Activated naive CD4-positive, alpha-beta T cell treated with anti-CD3 and anti-CD28 coated beads for 36 hours (primary cell): ENCODE results near the gene NUP58. TPM values are rescaled to one million over a fixed set of nuclear protein-coding genes. Genes with fewer than 3 reads are reported as not detected.

Source experiments
- CTCF ChIA-PET: fragments of 350-600 bp; sonication (Branson Sonifier 250); formaldehyde crosslinking; loops from one replicate; lab custom pipeline; 2021; ENCODE audit warnings: antibody characterized with exemption; lab: Charles Lee
- DNase-seq: peaks from one replicate; pipeline ENCODE4 v3.0.0-alpha.2; 2020
- H3K27ac Mint-ChIP-seq: one replicate; pipeline ENCODE4 v1.8.0; 2021; ENCODE audit warnings: mild to moderate bottlenecking, mixed read lengths
- H3K27me3 Mint-ChIP-seq: one replicate; pipeline ENCODE4 v1.8.0; 2021; ENCODE audit warnings: low read depth, mixed read lengths
- H3K36me3 Mint-ChIP-seq: one replicate; pipeline ENCODE4 v1.8.0; 2021; ENCODE audit warnings: low read depth, mixed read lengths
- H3K4me1 Mint-ChIP-seq: one replicate; pipeline ENCODE4 v1.8.0; 2021; ENCODE audit warnings: low read depth, mixed read lengths
- H3K4me3 Mint-ChIP-seq: one replicate; pipeline ENCODE4 v1.8.0; 2021; ENCODE audit warnings: mild to moderate bottlenecking, moderate library complexity, mixed read lengths
- H3K9me3 Mint-ChIP-seq: one replicate; pipeline ENCODE4 v1.8.0; 2021; ENCODE audit warnings: mixed read lengths
- intact Hi-C: fragments of 100-400 bp; cut with micrococcal nuclease; formaldehyde crosslinking; loops from one replicate; pipeline ENCODE4 v1.15.1; 2023
- total RNA-seq, 2 experiments: library from RNA; stranded (reverse); gene quantifications; one replicate each; pipeline ENCODE4 v1.2.3, GENCODE V29; 2021

NUP58 gene
- total RNA-seq = 10 to 100 TPM; 91.9 to 93.0 TPM

- Mint-ChIP-seq H3K4me3 (peak within 1 kb of the TSS; percentile 94), H3K9me3 (no peaks in the 10 kb centered on the region), H3K27ac (peak within 1 kb of the TSS; percentile 93), H3K36me3 (peaks cover 23% of the 10 kb centered on the region), H3K27me3 (no peaks in the 10 kb centered on the region), H3K4me1 (peaks cover 40% of the 10 kb centered on the region)
- intact Hi-C loops = loop anchor here (1.0 to 5.0 kb wide), 9 partner anchors 14 to 1951 kb away; partner anchors contain the start of genes MTMR6, PARP4, RNF6 and RPL21
- DNase-seq = peak; percentile 96
- CTCF ChIA-PET = interaction anchor here (0.8 to 1.6 kb wide), 2 partner anchors 14 to 19 kb away, joined by 3 read pairs; partner anchors contain the start of gene MTMR6
Observed at GRCh38 chr13:25301347-25302113, at the start of gene NUP58. NUP58 (plus strand) TSS chr13:25301625; CDS start chr13:25301774, 149 bp downstream.

GRCh38 chr13:25252225-25252624, 49.2 kb upstream of the NUP58 start:
- intact Hi-C loops = no loop called here
- peaks cover 21% of the 10 kb centered on the region for H3K36me3 Mint-ChIP-seq
- CTCF ChIA-PET = interaction anchor here (2.1 kb wide), 1 partner anchor 19 kb away, joined by 6 read pairs; no protein-coding TSS in a partner anchor

GRCh38 chr13:25252752-25253151, 48.7 kb upstream of the NUP58 start:
- Mint-ChIP-seq H3K9me3 (no peaks in the 10 kb centered on the region), H3K4me1 (no peaks in the 10 kb centered on the region), H3K4me3 (no peak overlapping the region), H3K27ac (no peak overlapping the region), H3K27me3 (no peaks in the 10 kb centered on the region), H3K36me3 (peaks cover 24% of the 10 kb centered on the region)
- intact Hi-C loops = no loop called here
- DNase-seq = no peak
- CTCF ChIA-PET = interaction anchor here (2.1 kb wide), 1 partner anchor 19 kb away, joined by 6 read pairs; no protein-coding TSS in a partner anchor

More at GRCh38 chr13:25252225-25252624, 49.2 kb upstream of the NUP58 start:
- no peaks in the 10 kb centered on the region for H3K27me3 Mint-ChIP-seq
- DNase-seq = no peak
- H3K4me3 Mint-ChIP-seq = no peak overlapping the region
- H3K4me1 Mint-ChIP-seq = no peaks in the 10 kb centered on the region
- H3K9me3 Mint-ChIP-seq = no peaks in the 10 kb centered on the region
- H3K27ac Mint-ChIP-seq = no peak overlapping the region

- H3K4me1 Mint-ChIP-seq = no peaks in the 10 kb centered on the region
- intact Hi-C loops = no loop called here
- H3K27me3 Mint-ChIP-seq = no peaks in the 10 kb centered on the region
- no peak overlapping the region for H3K4me3 Mint-ChIP-seq
- no peak overlapping the region for H3K27ac Mint-ChIP-seq
- H3K9me3 Mint-ChIP-seq = no peaks in the 10 kb centered on the region
- no peak for DNase-seq
- CTCF ChIA-PET = interaction anchor here (2.1 kb wide), 1 partner anchor 20 kb away, joined by 6 read pairs; no protein-coding TSS in a partner anchor
- peaks cover 25% of the 10 kb centered on the region for H3K36me3 Mint-ChIP-seq
Observed at GRCh38 chr13:25253702-25254101, 47.7 kb upstream of the NUP58 start.

GRCh38 chr13:25262261-25262660, 39.2 kb upstream of the NUP58 start:
- H3K9me3 Mint-ChIP-seq = no peaks in the 10 kb centered on the region
- no peaks in the 10 kb centered on the region for H3K4me1 Mint-ChIP-seq
- CTCF ChIA-PET = no interaction called here

GRCh38 chr13:25266706-25267105, 34.7 kb upstream of the NUP58 start:
- H3K9me3 Mint-ChIP-seq = no peaks in the 10 kb centered on the region
- H3K36me3 Mint-ChIP-seq = peaks cover 16% of the 10 kb centered on the region
- peaks cover 6% of the 10 kb centered on the region for H3K4me1 Mint-ChIP-seq
- H3K27me3 Mint-ChIP-seq = no peaks in the 10 kb centered on the region
- no peak overlapping the region for H3K4me3 Mint-ChIP-seq
- no peak overlapping the region for H3K27ac Mint-ChIP-seq
- CTCF ChIA-PET = no interaction called here
- DNase-seq = no peak
- intact Hi-C loops = loop anchor here (1.0 kb wide), 3 partner anchors 21 to 109 kb away; partner anchors contain the start of gene MTMR6

More at GRCh38 chr13:25262261-25262660, 39.2 kb upstream of the NUP58 start:
- H3K27me3 Mint-ChIP-seq = no peaks in the 10 kb centered on the region
- intact Hi-C loops = no loop called here
- H3K4me3 Mint-ChIP-seq = no peak overlapping the region
- H3K27ac Mint-ChIP-seq = no peak overlapping the region
- H3K36me3 Mint-ChIP-seq = peaks cover 17% of the 10 kb centered on the region
- no peak for DNase-seq

- no peaks in the 10 kb centered on the region for H3K9me3 Mint-ChIP-seq
- DNase-seq = no peak
- H3K4me1 Mint-ChIP-seq = peaks cover 6% of the 10 kb centered on the region
- H3K36me3 Mint-ChIP-seq = peaks cover 16% of the 10 kb centered on the region
- CTCF ChIA-PET = interaction anchor here (1.0 kb wide), 1 partner anchor 19 kb away, joined by 3 read pairs; no protein-coding TSS in a partner anchor
- H3K4me3 Mint-ChIP-seq = no peak overlapping the region
- H3K27me3 Mint-ChIP-seq = no peaks in the 10 kb centered on the region
- intact Hi-C loops = loop anchor here (1.0 kb wide), 3 partner anchors 20 to 108 kb away; partner anchors contain the start of gene MTMR6
- no peak overlapping the region for H3K27ac Mint-ChIP-seq
Observed at GRCh38 chr13:25267715-25268114, 33.7 kb upstream of the NUP58 start.

GRCh38 chr13:25268561-25268960, 32.9 kb upstream of the NUP58 start:
- Mint-ChIP-seq H3K4me1 (peaks cover 6% of the 10 kb centered on the region), H3K27me3 (no peaks in the 10 kb centered on the region), H3K36me3 (peaks cover 14% of the 10 kb centered on the region), H3K4me3 (no peak overlapping the region), H3K27ac (no peak overlapping the region), H3K9me3 (no peaks in the 10 kb centered on the region)
- DNase-seq = no peak
- CTCF ChIA-PET = no interaction called here
- intact Hi-C loops = no loop called here

GRCh38 chr13:25276748-25277147, 24.7 kb upstream of the NUP58 start:
- peaks cover 2% of the 10 kb centered on the region for H3K36me3 Mint-ChIP-seq
- no peaks in the 10 kb centered on the region for H3K27me3 Mint-ChIP-seq
- peaks cover 49% of the 10 kb centered on the region for H3K4me1 Mint-ChIP-seq
- no peaks in the 10 kb centered on the region for H3K9me3 Mint-ChIP-seq
- intact Hi-C loops = loop anchor here (1.0 kb wide), 1 partner anchor 11 kb away; the partner anchor contains the start of gene MTMR6
- H3K4me3 Mint-ChIP-seq = no peak overlapping the region
- CTCF ChIA-PET = interaction anchor here (0.6 to 2.4 kb wide), 3 partner anchors 9 to 61 kb away, joined by 3 to 10 read pairs (median 3); no protein-coding TSS in a partner anchor
- peak; percentile 41 for DNase-seq
- no peak overlapping the region for H3K27ac Mint-ChIP-seq

- CTCF ChIA-PET = no interaction called here
- Mint-ChIP-seq H3K9me3 (no peaks in the 10 kb centered on the region), H3K27me3 (no peaks in the 10 kb centered on the region), H3K4me1 (peaks cover 78% of the 10 kb centered on the region), H3K4me3 (no peak overlapping the region), H3K36me3 (no peaks in the 10 kb centered on the region), H3K27ac (no peak overlapping the region)
- no peak for DNase-seq
- intact Hi-C loops = loop anchor here (5.0 to 10.0 kb wide), 6 partner anchors 266 to 1906 kb away; partner anchors contain the start of gene PARP4
Observed at GRCh38 chr13:25280396-25280795, 21.0 kb upstream of the NUP58 start.

GRCh38 chr13:25281193-25281934, 20.1 kb upstream of the NUP58 start:
- CTCF ChIA-PET = interaction anchor here (1.1 kb wide), 1 partner anchor 21 kb away, joined by 3 read pairs; no protein-coding TSS in a partner anchor
- Mint-ChIP-seq H3K27me3 (no peaks in the 10 kb centered on the region), H3K4me1 (peaks cover 82% of the 10 kb centered on the region), H3K27ac (peak overlapping the region; percentile 78), H3K9me3 (no peaks in the 10 kb centered on the region), H3K4me3 (peak overlapping the region; percentile 34), H3K36me3 (peaks cover 1% of the 10 kb centered on the region)
- intact Hi-C loops = loop anchor here (1.0 to 10.0 kb wide), 7 partner anchors 8 to 1907 kb away; partner anchors contain the start of gene PARP4
- DNase-seq = peak; percentile 65
